Stimulated activated CD4-positive, alpha-beta T cell treated with anti-CD3 and anti-CD28 coated beads, TNF-alpha, amount 100 ng/mL, for 4 hours (primary cell): ENCODE results near the gene NR2F2.

Experiments
- DNase-seq, 3 experiments: peaks; one replicate each; pipeline ENCODE4 v3.0.0-alpha.2; 2020; ENCODE audit warnings: low read depth in 3 of 3

Gene NR2F2

GRCh38 chr15:96331945-96332636, 1.6 kb downstream of the NR2F2 start:
- DNase-seq: no peak

GRCh38 chr15:96332637-96333121, 2.2 kb downstream of the NR2F2 start:
- no peak for DNase-seq

GRCh38 chr15:96333131-96334016, 2.9 kb downstream of the NR2F2 start:
- no peak for DNase-seq

GRCh38 chr15:96334017-96334704, 3.7 kb downstream of the NR2F2 start:
- DNase-seq: no peak

GRCh38 chr15:96334705-96335410, 4.4 kb downstream of the NR2F2 start:
- no peak for DNase-seq

GRCh38 chr15:96335411-96336024, 5.0 kb downstream of the NR2F2 start:
- DNase-seq: no peak

GRCh38 chr15:96336108-96336595, 5.7 kb downstream of the NR2F2 start:
- DNase-seq: no peak

GRCh38 chr15:96336596-96337364, 6.3 kb downstream of the NR2F2 start:
- no peak for DNase-seq

- no peak for DNase-seq
Measured at GRCh38 chr15:96337365-96338023, 7.0 kb downstream of the NR2F2 start.

- DNase-seq: no peak
Measured at GRCh38 chr15:96338074-96338765, 7.7 kb downstream of the NR2F2 start.

GRCh38 chr15:96338766-96339618, 8.5 kb downstream of the NR2F2 start:
- DNase-seq: no peak

GRCh38 chr15:96339619-96340347, 9.3 kb downstream of the NR2F2 start:
- no peak for DNase-seq

- no peak for DNase-seq
Measured at GRCh38 chr15:96340348-96340597, 9.8 kb downstream of the NR2F2 start.

- no peak for DNase-seq
Measured at GRCh38 chr15:96340598-96341512, 10.4 kb downstream of the NR2F2 start.

GRCh38 chr15:96341513-96342405, 11.3 kb downstream of the NR2F2 start:
- DNase-seq: no peak
